ENCODE results near the gene SPINT2. TPM values are rescaled to one million over a fixed set of nuclear protein-coding genes. Genes with fewer than 3 reads are reported as not detected.

SPINT2 gene
- total RNA-seq, 1 donor, result 2.2 TPM

DNA sequence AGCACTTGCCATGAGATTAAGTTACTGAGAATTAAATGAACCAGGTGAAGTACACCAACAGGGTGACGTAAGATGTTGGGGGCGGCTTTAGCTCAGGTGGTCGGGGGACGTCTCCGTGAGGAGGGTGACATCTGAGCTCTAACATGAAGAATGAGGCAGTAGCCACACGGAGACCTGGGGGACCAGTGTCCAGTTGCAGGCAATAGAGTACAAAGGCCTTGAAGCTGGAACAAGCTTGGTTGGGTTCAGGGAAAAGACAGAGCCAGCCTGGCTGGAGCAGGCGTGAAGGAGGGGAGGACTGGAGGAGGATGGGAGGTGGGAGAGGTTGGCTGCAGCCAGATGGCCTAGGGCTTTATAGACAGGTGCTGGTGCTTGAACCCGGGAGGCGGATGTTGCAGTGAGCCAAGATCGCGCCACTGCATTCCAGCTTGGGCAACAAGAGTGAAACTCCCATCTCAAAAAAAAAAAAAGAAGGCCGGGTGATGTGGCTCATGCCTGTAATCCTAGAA lies 1.6 kb downstream of the SPINT2 start:
- no peaks in the 10 kb centered on the region for H4K20me1 ChIP-seq (ENCODE audit: insufficient read depth, low read length)
- H3K27me3 ChIP-seq (ENCODE audit: insufficient read depth, low read length), result no peaks in the 10 kb centered on the region
- no peak overlapping the region for H2AFZ ChIP-seq (ENCODE audit: low read length)
- TF ChIP-seq, protein P1, sequence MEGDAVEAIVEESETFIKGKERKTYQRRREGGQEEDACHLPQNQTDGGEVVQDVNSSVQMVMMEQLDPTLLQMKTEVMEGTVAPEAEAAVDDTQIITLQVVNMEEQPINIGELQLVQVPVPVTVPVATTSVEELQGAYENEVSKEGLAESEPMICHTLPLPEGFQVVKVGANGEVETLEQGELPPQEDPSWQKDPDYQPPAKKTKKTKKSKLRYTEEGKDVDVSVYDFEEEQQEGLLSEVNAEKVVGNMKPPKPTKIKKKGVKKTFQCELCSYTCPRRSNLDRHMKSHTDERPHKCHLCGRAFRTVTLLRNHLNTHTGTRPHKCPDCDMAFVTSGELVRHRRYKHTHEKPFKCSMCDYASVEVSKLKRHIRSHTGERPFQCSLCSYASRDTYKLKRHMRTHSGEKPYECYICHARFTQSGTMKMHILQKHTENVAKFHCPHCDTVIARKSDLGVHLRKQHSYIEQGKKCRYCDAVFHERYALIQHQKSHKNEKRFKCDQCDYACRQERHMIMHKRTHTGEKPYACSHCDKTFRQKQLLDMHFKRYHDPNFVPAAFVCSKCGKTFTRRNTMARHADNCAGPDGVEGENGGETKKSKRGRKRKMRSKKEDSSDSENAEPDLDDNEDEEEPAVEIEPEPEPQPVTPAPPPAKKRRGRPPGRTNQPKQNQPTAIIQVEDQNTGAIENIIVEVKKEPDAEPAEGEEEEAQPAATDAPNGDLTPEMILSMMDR (IDR thresholded peaks at IDR 0.05; ENCODE audit: extremely low read depth, low read depth, low read length), result no peak
- no peaks in the 10 kb centered on the region for H3K36me3 ChIP-seq (ENCODE audit: insufficient read depth, low read length)
- H3K4me3 ChIP-seq (ENCODE audit: insufficient read depth, low read length), result no peak overlapping the region
- DNase-seq (ENCODE audit: insufficient read length, low spot score, missing footprints), result peak; percentile 30
- H3K4me2 ChIP-seq (ENCODE audit: insufficient read depth, low read length), result no peak overlapping the region
- no peaks in the 10 kb centered on the region for H3K79me2 ChIP-seq (ENCODE audit: insufficient read depth, low read length)
- H3K9me3 ChIP-seq (ENCODE audit: low read depth, low read length), result no peaks in the 10 kb centered on the region
- no peak overlapping the region for H3K27ac ChIP-seq (ENCODE audit: low read depth, low read length)
- peaks cover 33% of the 10 kb centered on the region for H3K4me1 ChIP-seq (ENCODE audit: insufficient read depth, low read length)

DNA sequence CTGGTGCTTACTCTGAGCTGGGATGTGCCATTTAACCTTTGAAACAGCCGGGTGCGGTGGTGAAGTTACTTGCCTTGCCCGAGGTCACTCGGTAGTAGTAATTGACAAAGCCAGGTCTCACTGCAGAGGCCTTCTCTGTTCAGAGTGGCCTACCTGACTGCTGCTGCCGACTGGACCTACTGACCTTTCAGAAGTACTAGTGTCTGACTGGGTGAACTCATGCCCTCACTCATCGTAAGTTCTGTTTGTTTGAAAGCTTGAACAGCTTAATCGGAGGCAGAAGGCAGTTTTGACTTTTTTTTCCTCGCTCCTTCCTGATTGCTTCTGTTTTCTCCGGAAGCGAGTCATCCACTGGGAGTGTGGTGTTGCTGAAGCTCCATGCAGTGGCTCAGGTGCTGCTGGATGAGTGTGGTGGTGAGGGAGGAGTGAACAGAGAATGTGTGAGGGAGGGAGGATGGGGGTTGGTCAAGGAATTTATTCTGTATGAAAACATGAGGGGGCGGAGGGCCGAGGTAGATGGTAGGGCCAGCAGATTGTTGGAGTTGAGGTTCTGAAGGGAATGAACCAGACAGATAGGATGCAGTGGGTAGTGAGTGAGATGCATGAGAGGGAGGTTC lies 2.7 kb downstream of the SPINT2 start:
- Histone ChIP-seq H4K20me1 (ENCODE audit: insufficient read depth, low read length) (no peaks in the 10 kb centered on the region), H3K4me1 (ENCODE audit: insufficient read depth, low read length) (peaks cover 33% of the 10 kb centered on the region), H3K79me2 (ENCODE audit: insufficient read depth, low read length) (no peaks in the 10 kb centered on the region), H3K36me3 (ENCODE audit: insufficient read depth, low read length) (no peaks in the 10 kb centered on the region), H3K4me3 (ENCODE audit: insufficient read depth, low read length) (no peak overlapping the region), H3K27me3 (ENCODE audit: insufficient read depth, low read length) (no peaks in the 10 kb centered on the region), H3K9me3 (ENCODE audit: low read depth, low read length) (no peaks in the 10 kb centered on the region), H3K27ac (ENCODE audit: low read depth, low read length) (no peak overlapping the region), H3K4me2 (ENCODE audit: insufficient read depth, low read length) (peak overlapping the region; percentile 47), H2AFZ (ENCODE audit: low read length) (peak overlapping the region; percentile 87)
- peak; percentile 94 for DNase-seq (ENCODE audit: insufficient read length, low spot score, missing footprints)
- TF ChIP-seq, protein P1 (IDR thresholded peaks at IDR 0.05; ENCODE audit: extremely low read depth, low read depth, low read length), result no peak

DNA sequence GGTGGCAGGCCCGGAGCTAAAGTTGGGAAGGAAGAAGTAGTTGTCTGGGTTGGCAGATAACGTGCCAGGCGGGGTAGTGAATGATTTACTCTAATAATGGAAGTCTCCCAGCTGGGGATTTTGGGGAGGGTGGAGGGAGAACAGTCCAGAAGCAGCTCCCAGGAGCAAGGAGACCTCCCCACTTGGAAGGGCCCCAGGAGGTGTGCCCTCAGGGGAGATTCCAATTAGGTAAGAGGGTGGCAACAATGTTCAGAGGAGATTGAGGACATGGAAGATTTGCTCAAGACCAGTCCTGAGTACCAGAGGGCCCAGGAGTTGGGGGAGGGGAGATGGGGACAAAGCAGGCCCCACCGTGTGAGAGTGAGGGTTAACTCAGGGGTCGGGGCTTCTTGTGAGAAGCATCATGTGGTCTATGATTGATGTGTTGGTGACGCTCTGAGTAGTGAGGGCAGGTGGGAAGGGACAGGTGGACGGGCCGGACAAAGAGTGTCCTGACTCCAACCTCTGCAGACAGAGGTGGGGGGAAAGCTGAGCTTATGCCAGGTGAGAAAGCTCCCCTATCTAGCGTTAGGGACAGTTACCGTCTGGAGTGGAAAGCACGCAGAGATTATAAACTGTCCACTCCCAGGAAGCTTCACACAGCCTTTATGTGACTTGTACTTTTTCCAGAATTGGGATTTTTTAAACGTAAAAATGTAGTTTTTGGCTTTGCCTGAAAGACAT lies 3.5 kb downstream of the SPINT2 start:
- peaks cover 33% of the 10 kb centered on the region for H3K4me1 ChIP-seq (ENCODE audit: insufficient read depth, low read length)
- DNase-seq (ENCODE audit: insufficient read length, low spot score, missing footprints), result peak; percentile 25
- no peaks in the 10 kb centered on the region for H3K9me3 ChIP-seq (ENCODE audit: low read depth, low read length)
- TF ChIP-seq, protein P1 (IDR thresholded peaks at IDR 0.05; ENCODE audit: extremely low read depth, low read depth, low read length), result no peak
- H3K4me2 ChIP-seq (ENCODE audit: insufficient read depth, low read length), result no peak overlapping the region
- no peak overlapping the region for H3K27ac ChIP-seq (ENCODE audit: low read depth, low read length)
- H4K20me1 ChIP-seq (ENCODE audit: insufficient read depth, low read length), result no peaks in the 10 kb centered on the region
- no peak overlapping the region for H2AFZ ChIP-seq (ENCODE audit: low read length)
- no peak overlapping the region for H3K4me3 ChIP-seq (ENCODE audit: insufficient read depth, low read length)
- H3K27me3 ChIP-seq (ENCODE audit: insufficient read depth, low read length), result no peaks in the 10 kb centered on the region
- no peaks in the 10 kb centered on the region for H3K36me3 ChIP-seq (ENCODE audit: insufficient read depth, low read length)
- no peaks in the 10 kb centered on the region for H3K79me2 ChIP-seq (ENCODE audit: insufficient read depth, low read length)

DNA sequence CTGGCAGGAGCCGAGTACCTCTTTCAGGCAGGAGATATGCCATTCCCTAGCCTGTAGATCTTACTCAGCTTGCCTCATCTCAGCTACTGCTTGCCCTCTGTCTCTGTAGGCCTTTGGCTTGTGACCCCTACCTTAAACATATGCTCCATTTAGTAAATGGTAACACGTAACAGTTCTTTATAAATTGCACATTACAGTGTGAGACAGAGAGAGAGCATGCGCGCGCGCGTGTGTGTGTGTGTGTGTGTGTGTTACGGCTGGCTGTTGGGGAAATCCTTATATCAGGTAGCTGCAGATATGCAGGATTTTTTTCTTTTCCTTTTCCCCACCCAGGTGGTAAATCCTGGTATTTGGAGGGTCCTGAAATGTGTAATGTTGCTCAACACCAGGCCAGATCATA lies 4.2 kb downstream of the SPINT2 start:
- DNase-seq (ENCODE audit: insufficient read length, low spot score, missing footprints), result no peak
- H3K79me2 ChIP-seq (ENCODE audit: insufficient read depth, low read length), result no peaks in the 10 kb centered on the region

More for the DNA sequence above, 4.2 kb downstream of the SPINT2 start:
- TF ChIP-seq, protein P1 (IDR thresholded peaks at IDR 0.05; ENCODE audit: extremely low read depth, low read depth, low read length), result no peak
- Histone ChIP-seq H3K36me3 (ENCODE audit: insufficient read depth, low read length) (no peaks in the 10 kb centered on the region), H3K27me3 (ENCODE audit: insufficient read depth, low read length) (no peaks in the 10 kb centered on the region), H3K4me1 (ENCODE audit: insufficient read depth, low read length) (peaks cover 32% of the 10 kb centered on the region), H2AFZ (ENCODE audit: low read length) (no peak overlapping the region), H3K4me3 (ENCODE audit: insufficient read depth, low read length) (no peak overlapping the region), H3K27ac (ENCODE audit: low read depth, low read length) (no peak overlapping the region), H3K9me3 (ENCODE audit: low read depth, low read length) (no peaks in the 10 kb centered on the region), H3K4me2 (ENCODE audit: insufficient read depth, low read length) (no peak overlapping the region), H4K20me1 (ENCODE audit: insufficient read depth, low read length) (no peaks in the 10 kb centered on the region)

Measured in osteoblast (primary cell).